Measurements from ENCODE around the gene MCAT.
A peak's percentile ranks its signal among the peaks of the same experiment; 100 is the strongest.

The MCAT gene

GRCh38 chr22:43088984-43089717 is 54.0 kb downstream of the MCAT start, which contains the start of gene TTLL1:
TSS of gene TTLL1 (minus strand) at chr22:43089391. CDS start at chr22:43075586, 13,805 bp downstream.
- TF ChIP-seq, protein P1, sequence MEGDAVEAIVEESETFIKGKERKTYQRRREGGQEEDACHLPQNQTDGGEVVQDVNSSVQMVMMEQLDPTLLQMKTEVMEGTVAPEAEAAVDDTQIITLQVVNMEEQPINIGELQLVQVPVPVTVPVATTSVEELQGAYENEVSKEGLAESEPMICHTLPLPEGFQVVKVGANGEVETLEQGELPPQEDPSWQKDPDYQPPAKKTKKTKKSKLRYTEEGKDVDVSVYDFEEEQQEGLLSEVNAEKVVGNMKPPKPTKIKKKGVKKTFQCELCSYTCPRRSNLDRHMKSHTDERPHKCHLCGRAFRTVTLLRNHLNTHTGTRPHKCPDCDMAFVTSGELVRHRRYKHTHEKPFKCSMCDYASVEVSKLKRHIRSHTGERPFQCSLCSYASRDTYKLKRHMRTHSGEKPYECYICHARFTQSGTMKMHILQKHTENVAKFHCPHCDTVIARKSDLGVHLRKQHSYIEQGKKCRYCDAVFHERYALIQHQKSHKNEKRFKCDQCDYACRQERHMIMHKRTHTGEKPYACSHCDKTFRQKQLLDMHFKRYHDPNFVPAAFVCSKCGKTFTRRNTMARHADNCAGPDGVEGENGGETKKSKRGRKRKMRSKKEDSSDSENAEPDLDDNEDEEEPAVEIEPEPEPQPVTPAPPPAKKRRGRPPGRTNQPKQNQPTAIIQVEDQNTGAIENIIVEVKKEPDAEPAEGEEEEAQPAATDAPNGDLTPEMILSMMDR (IDR thresholded peaks at IDR 0.05; ENCODE audit: insufficient read depth, low read length, poor library complexity, severe bottlenecking): no peak
- Histone ChIP-seq H3K27me3 (replicated peaks; ENCODE audit: control insufficient read depth, insufficient read depth, low read length) (no peaks in the 10 kb centered on the region), H3K36me3 (ENCODE audit: control insufficient read depth, insufficient read depth, low read length) (no peaks in the 10 kb centered on the region), H3K4me3 (replicated peaks; ENCODE audit: low read depth, low read length) (peak within 1 kb of the TSS; percentile 87)
- DNase-seq (ENCODE audit: extremely low read depth, insufficient read length): peak; percentile 93

GRCh38 chr22:43088627-43088983 is 54.6 kb downstream of the MCAT start:
- no peaks in the 10 kb centered on the region for H3K27me3 ChIP-seq (replicated peaks; ENCODE audit: control insufficient read depth, insufficient read depth, low read length)

DNA sequence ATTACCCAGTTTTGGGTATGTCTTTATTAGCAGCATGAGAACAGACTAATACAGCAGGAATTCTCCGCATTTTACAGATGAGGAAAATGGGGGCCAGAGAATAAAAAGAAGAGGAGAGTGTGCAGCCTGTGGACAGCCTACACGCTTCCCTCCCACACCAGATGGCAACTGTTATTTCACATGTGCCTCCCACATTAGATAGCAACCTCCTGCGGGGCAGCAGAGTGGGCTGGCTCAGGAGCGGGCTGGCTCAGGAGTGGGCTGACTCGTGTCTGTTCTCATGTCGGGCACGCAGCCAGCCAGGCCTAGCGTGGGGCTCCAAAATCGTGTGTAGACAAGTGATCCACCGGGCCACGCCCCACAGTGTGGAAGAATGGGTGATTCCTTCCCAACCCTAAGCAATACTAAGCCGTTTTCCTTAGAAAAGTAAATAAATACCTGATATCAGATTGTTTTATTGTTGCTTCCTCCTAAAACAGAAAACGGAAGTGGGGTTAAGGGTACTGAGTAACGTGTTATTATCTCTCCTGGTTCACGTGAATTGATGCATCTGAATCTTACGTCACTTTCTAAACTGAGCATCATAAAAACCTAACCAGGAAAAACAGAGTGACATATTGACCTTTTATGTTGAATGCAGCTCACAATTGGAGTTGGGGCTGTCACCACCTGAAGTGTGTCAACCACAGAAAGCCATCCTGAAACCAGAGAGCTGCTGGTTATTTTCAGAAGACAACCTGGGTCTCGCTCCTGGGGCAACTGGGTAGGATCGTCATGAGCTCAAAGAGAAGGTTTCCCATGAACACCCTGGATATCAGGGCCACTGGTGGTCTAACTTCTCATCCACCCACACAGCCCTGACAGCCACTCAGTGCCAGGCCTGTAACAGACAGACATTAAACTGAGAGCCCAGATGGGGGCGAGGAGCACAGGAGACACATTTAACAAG is 57.3 kb downstream of the MCAT start:
- TF ChIP-seq, protein P1 (IDR thresholded peaks at IDR 0.05; ENCODE audit: insufficient read depth, low read length, poor library complexity, severe bottlenecking): no peak
- peak; percentile 41 for DNase-seq (ENCODE audit: extremely low read depth, insufficient read length)
- Histone ChIP-seq H3K36me3 (ENCODE audit: control insufficient read depth, insufficient read depth, low read length) (no peaks in the 10 kb centered on the region), H3K27me3 (replicated peaks; ENCODE audit: control insufficient read depth, insufficient read depth, low read length) (no peaks in the 10 kb centered on the region), H3K4me3 (replicated peaks; ENCODE audit: low read depth, low read length) (no peak overlapping the region)

More at GRCh38 chr22:43088627-43088983, 54.6 kb downstream of the MCAT start:
- Histone ChIP-seq H3K36me3 (ENCODE audit: control insufficient read depth, insufficient read depth, low read length) (no peaks in the 10 kb centered on the region), H3K4me3 (replicated peaks; ENCODE audit: low read depth, low read length) (peak overlapping the region; percentile 87)
- DNase-seq (ENCODE audit: extremely low read depth, insufficient read length): no peak
- TF ChIP-seq, protein P1 (IDR thresholded peaks at IDR 0.05; ENCODE audit: insufficient read depth, low read length, poor library complexity, severe bottlenecking): no peak

Data from GM06990 (cell line).